KBM-7 (cell line): ENCODE results near the gene LCE2C.
"Not testable (repeated sequence)": the region's sequence is repeated elsewhere in the genome, so short reads cannot be mapped to it uniquely, and the experiment has no call there.

Source experiments
- DNase-seq: peaks from one replicate; pipeline ENCODE4 v3.0.0-alpha.2; 2015
- in situ Hi-C: fragments of 300-500 bp; cut with MboI; formaldehyde crosslinking; loops from 2 replicates; pipeline ENCODE4 v1.14.3; 2020; ENCODE audit warnings: low sequenced_read_pairs, low pct_unique_long_range_greater_than_20kb, mixed read lengths

LCE2C gene

GRCh38 chr1:152674983-152675382 is at the start of gene LCE2C:
TSS of gene LCE2C (plus strand) at chr1:152675279. CDS start at chr1:152676016, 737 bp downstream.
- in situ Hi-C loops, DNase-seq: not testable (repeated sequence)

- in situ Hi-C loops, result no loop called here
- DNase-seq, result no peak
Measured at GRCh38 chr1:152626744-152627143, 48.3 kb upstream of the LCE2C start.

- DNase-seq, result no peak
- in situ Hi-C loops, result no loop called here
Measured at GRCh38 chr1:152630596-152630995, 44.5 kb upstream of the LCE2C start.

- in situ Hi-C loops, result no loop called here
- DNase-seq, result no peak
Measured at GRCh38 chr1:152640351-152640750, 34.7 kb upstream of the LCE2C start.

- in situ Hi-C loops, result no loop called here
Measured at GRCh38 chr1:152643945-152644344, 31.1 kb upstream of the LCE2C start.

GRCh38 chr1:152645146-152645545 is 29.9 kb upstream of the LCE2C start:
- in situ Hi-C loops, result no loop called here

More at GRCh38 chr1:152643945-152644344, 31.1 kb upstream of the LCE2C start:
- no peak for DNase-seq

GRCh38 chr1:152646656-152647055 is 28.4 kb upstream of the LCE2C start:
- in situ Hi-C loops, result no loop called here
- no peak for DNase-seq

More at GRCh38 chr1:152645146-152645545, 29.9 kb upstream of the LCE2C start:
- no peak for DNase-seq

GRCh38 chr1:152654110-152654509 is 21.0 kb upstream of the LCE2C start:
- in situ Hi-C loops, result no loop called here

GRCh38 chr1:152656459-152656858 is 18.6 kb upstream of the LCE2C start:
- DNase-seq, result no peak
- in situ Hi-C loops, result no loop called here

More at GRCh38 chr1:152654110-152654509, 21.0 kb upstream of the LCE2C start:
- peak; percentile 83 for DNase-seq

- in situ Hi-C loops, result no loop called here
- DNase-seq, result no peak
Measured at GRCh38 chr1:152657677-152658076, 17.4 kb upstream of the LCE2C start.

GRCh38 chr1:152658649-152659048 is 16.4 kb upstream of the LCE2C start:
- no peak for DNase-seq
- in situ Hi-C loops, result no loop called here

GRCh38 chr1:152663098-152663497 is 12.0 kb upstream of the LCE2C start, which contains the start of gene LCE2D:
TSS of gene LCE2D (plus strand) at chr1:152663380. CDS start at chr1:152664106, 726 bp downstream.
- DNase-seq, result no peak
- in situ Hi-C loops, result no loop called here

GRCh38 chr1:152666171-152666570 is 8.9 kb upstream of the LCE2C start:
- in situ Hi-C loops, result not testable (repeated sequence)

GRCh38 chr1:152667648-152668047 is 7.4 kb upstream of the LCE2C start:
- no peak for DNase-seq
- in situ Hi-C loops, result no loop called here

More at GRCh38 chr1:152666171-152666570, 8.9 kb upstream of the LCE2C start:
- DNase-seq, result not testable (repeated sequence)

- in situ Hi-C loops, result no loop called here
Measured at GRCh38 chr1:152673016-152673415, 2.1 kb upstream of the LCE2C start.

GRCh38 chr1:152679459-152679858 is 4.4 kb downstream of the LCE2C start:
- in situ Hi-C loops, result no loop called here
- DNase-seq, result no peak

More at GRCh38 chr1:152673016-152673415, 2.1 kb upstream of the LCE2C start:
- no peak for DNase-seq

GRCh38 chr1:152681616-152682015 is 6.5 kb downstream of the LCE2C start:
- no peak for DNase-seq
- in situ Hi-C loops, result no loop called here

GRCh38 chr1:152683846-152684245 is 8.8 kb downstream of the LCE2C start:
- in situ Hi-C loops, result no loop called here

GRCh38 chr1:152685823-152686222 is 10.7 kb downstream of the LCE2C start, which contains the start of gene LCE2B:
TSS of gene LCE2B (plus strand) at chr1:152686123. CDS start at chr1:152686844, 721 bp downstream.
- DNase-seq, in situ Hi-C loops: not testable (repeated sequence)

More at GRCh38 chr1:152683846-152684245, 8.8 kb downstream of the LCE2C start:
- DNase-seq, result no peak

- no peak for DNase-seq
- in situ Hi-C loops, result no loop called here
Measured at GRCh38 chr1:152697701-152698600, 22.9 kb downstream of the LCE2C start, which contains the start of gene LCE2A. TSS of gene LCE2A (plus strand) at chr1:152698345. CDS start at chr1:152698902, 557 bp downstream.
